Memory B cell (primary cell): ENCODE results near the gene FOXA1.

ENCODE experiments used
- ATAC-seq: fragments of 150-1000 bp; cut with Tn5 transposase; 2 replicates; pipeline ENCODE4 v1.10.0; 2021; ENCODE audit warnings: low read depth, mild to moderate bottlenecking, moderate library complexity
- DNase-seq, 2 donors: peaks; one replicate each; pipeline ENCODE4 v3.0.0; 2022; ENCODE audit warnings: low spot score in 2 of 2
- H3K27ac Mint-ChIP-seq: one replicate; pipeline ENCODE4 v1.8.0; 2022; ENCODE audit warnings: mild to moderate bottlenecking, moderate library complexity, mixed read lengths
- H3K27me3 Mint-ChIP-seq: one replicate; pipeline ENCODE4 v1.8.0; 2022; ENCODE audit warnings: mixed read lengths
- H3K36me3 Mint-ChIP-seq: one replicate; pipeline ENCODE4 v1.8.0; 2022; ENCODE audit warnings: mild to moderate bottlenecking, mixed read lengths
- H3K4me1 Mint-ChIP-seq: one replicate; pipeline ENCODE4 v1.8.0; 2022; ENCODE audit warnings: mixed read lengths
- H3K4me3 Mint-ChIP-seq: one replicate; pipeline ENCODE4 v1.8.0; 2022; ENCODE audit warnings: mild to moderate bottlenecking, moderate library complexity, mixed read lengths
- H3K9me3 Mint-ChIP-seq: one replicate; pipeline ENCODE4 v1.8.0; 2022; ENCODE audit warnings: mixed read lengths

FOXA1 gene

GRCh38 chr14:37594971-37595808, at the start of gene FOXA1, which contains the start of gene TTC6:
Gene FOXA1, minus strand, starts transcription at chr14:37595249. Its CDS starts 277 bp downstream, at chr14:37594972.
Gene TTC6, plus strand, starts transcription at chr14:37595629. Its CDS starts 26,436 bp downstream, at chr14:37622065.
- no peaks in the 10 kb centered on the region for H3K9me3 Mint-ChIP-seq
- H3K4me1 Mint-ChIP-seq = no peaks in the 10 kb centered on the region
- H3K4me3 Mint-ChIP-seq = peak within 1 kb of the TSS; percentile 25
- H3K27me3 Mint-ChIP-seq = peaks cover 20% of the 10 kb centered on the region
- H3K27ac Mint-ChIP-seq = no peak within 1 kb of the TSS
- no peak for ATAC-seq
- peaks cover 2% of the 10 kb centered on the region for H3K36me3 Mint-ChIP-seq
- DNase-seq = no peak

- no peaks in the 10 kb centered on the region for H3K4me1 Mint-ChIP-seq
- no peak for DNase-seq
- no peaks in the 10 kb centered on the region for H3K36me3 Mint-ChIP-seq
- ATAC-seq = no peak
- no peak overlapping the region for H3K4me3 Mint-ChIP-seq
- peaks cover 4% of the 10 kb centered on the region for H3K9me3 Mint-ChIP-seq
- H3K27ac Mint-ChIP-seq = no peak overlapping the region
- H3K27me3 Mint-ChIP-seq = no peaks in the 10 kb centered on the region
Observed at GRCh38 chr14:37643701-37644100, 48.7 kb upstream of the FOXA1 start.

- ATAC-seq (no peak), DNase-seq (no peak)
- H3K9me3 Mint-ChIP-seq = peaks cover 4% of the 10 kb centered on the region
- H3K27ac Mint-ChIP-seq = no peak overlapping the region
- H3K4me3 Mint-ChIP-seq = no peak overlapping the region
- H3K4me1 Mint-ChIP-seq = no peaks in the 10 kb centered on the region
- H3K27me3 Mint-ChIP-seq = no peaks in the 10 kb centered on the region
- no peaks in the 10 kb centered on the region for H3K36me3 Mint-ChIP-seq
Observed at GRCh38 chr14:37642125-37642524, 47.1 kb upstream of the FOXA1 start.

GRCh38 chr14:37641117-37641516, 46.1 kb upstream of the FOXA1 start:
- Mint-ChIP-seq H3K36me3 (no peaks in the 10 kb centered on the region), H3K4me3 (no peak overlapping the region), H3K9me3 (peaks cover 4% of the 10 kb centered on the region), H3K27ac (no peak overlapping the region), H3K4me1 (no peaks in the 10 kb centered on the region), H3K27me3 (no peaks in the 10 kb centered on the region)
- ATAC-seq (no peak), DNase-seq (no peak)

GRCh38 chr14:37638599-37638998, 43.5 kb upstream of the FOXA1 start:
- no peak overlapping the region for H3K27ac Mint-ChIP-seq
- ATAC-seq = no peak
- no peaks in the 10 kb centered on the region for H3K4me1 Mint-ChIP-seq
- no peaks in the 10 kb centered on the region for H3K36me3 Mint-ChIP-seq
- no peaks in the 10 kb centered on the region for H3K27me3 Mint-ChIP-seq
- DNase-seq = no peak
- no peak overlapping the region for H3K4me3 Mint-ChIP-seq
- no peaks in the 10 kb centered on the region for H3K9me3 Mint-ChIP-seq

- ATAC-seq (no peak), DNase-seq (no peak)
- no peak overlapping the region for H3K27ac Mint-ChIP-seq
- no peaks in the 10 kb centered on the region for H3K27me3 Mint-ChIP-seq
- H3K4me1 Mint-ChIP-seq = no peaks in the 10 kb centered on the region
- H3K36me3 Mint-ChIP-seq = no peaks in the 10 kb centered on the region
- no peak overlapping the region for H3K4me3 Mint-ChIP-seq
- H3K9me3 Mint-ChIP-seq = no peaks in the 10 kb centered on the region
Observed at GRCh38 chr14:37637341-37637740, 42.3 kb upstream of the FOXA1 start.

- Mint-ChIP-seq H3K4me3 (no peak overlapping the region), H3K36me3 (no peaks in the 10 kb centered on the region), H3K9me3 (peaks cover 10% of the 10 kb centered on the region), H3K27ac (no peak overlapping the region), H3K27me3 (peaks cover under 1% of the 10 kb centered on the region), H3K4me1 (no peaks in the 10 kb centered on the region)
- no peak for ATAC-seq
- no peak for DNase-seq
Observed at GRCh38 chr14:37625597-37626595, 30.8 kb upstream of the FOXA1 start.

- Mint-ChIP-seq H3K36me3 (no peaks in the 10 kb centered on the region), H3K4me1 (no peaks in the 10 kb centered on the region), H3K27ac (no peak overlapping the region), H3K9me3 (peaks cover 2% of the 10 kb centered on the region), H3K27me3 (peaks cover 1% of the 10 kb centered on the region), H3K4me3 (no peak overlapping the region)
- ATAC-seq (no peak), DNase-seq (no peak)
Observed at GRCh38 chr14:37623971-37624370, 28.9 kb upstream of the FOXA1 start.

GRCh38 chr14:37623426-37623951, 28.4 kb upstream of the FOXA1 start:
- Mint-ChIP-seq H3K36me3 (no peaks in the 10 kb centered on the region), H3K27ac (no peak overlapping the region), H3K9me3 (peaks cover 2% of the 10 kb centered on the region), H3K4me3 (no peak overlapping the region), H3K27me3 (peaks cover 1% of the 10 kb centered on the region), H3K4me1 (no peaks in the 10 kb centered on the region)
- ATAC-seq (no peak), DNase-seq (no peak)

- Mint-ChIP-seq H3K27ac (no peak overlapping the region), H3K4me3 (no peak overlapping the region), H3K9me3 (peaks cover 2% of the 10 kb centered on the region), H3K27me3 (peaks cover 1% of the 10 kb centered on the region), H3K4me1 (no peaks in the 10 kb centered on the region), H3K36me3 (no peaks in the 10 kb centered on the region)
- no peak for DNase-seq
- ATAC-seq = no peak
Observed at GRCh38 chr14:37622231-37622923, 27.3 kb upstream of the FOXA1 start.

- Mint-ChIP-seq H3K4me3 (no peak overlapping the region), H3K27me3 (peaks cover 1% of the 10 kb centered on the region), H3K36me3 (no peaks in the 10 kb centered on the region), H3K4me1 (no peaks in the 10 kb centered on the region), H3K27ac (no peak overlapping the region), H3K9me3 (peaks cover 5% of the 10 kb centered on the region)
- ATAC-seq = no peak
- no peak for DNase-seq
Observed at GRCh38 chr14:37620856-37621255, 25.8 kb upstream of the FOXA1 start.

- H3K36me3 Mint-ChIP-seq = no peaks in the 10 kb centered on the region
- peaks cover 7% of the 10 kb centered on the region for H3K9me3 Mint-ChIP-seq
- no peak overlapping the region for H3K4me3 Mint-ChIP-seq
- no peak overlapping the region for H3K27ac Mint-ChIP-seq
- no peak for ATAC-seq
- no peaks in the 10 kb centered on the region for H3K4me1 Mint-ChIP-seq
- peaks cover 1% of the 10 kb centered on the region for H3K27me3 Mint-ChIP-seq
- DNase-seq = no peak
Observed at GRCh38 chr14:37618498-37619028, 23.5 kb upstream of the FOXA1 start.

GRCh38 chr14:37617864-37618365, 22.9 kb upstream of the FOXA1 start:
- peaks cover 1% of the 10 kb centered on the region for H3K27me3 Mint-ChIP-seq
- H3K9me3 Mint-ChIP-seq = peaks cover 7% of the 10 kb centered on the region
- no peak for ATAC-seq
- no peak overlapping the region for H3K4me3 Mint-ChIP-seq
- H3K36me3 Mint-ChIP-seq = no peaks in the 10 kb centered on the region
- H3K4me1 Mint-ChIP-seq = no peaks in the 10 kb centered on the region
- no peak for DNase-seq
- no peak overlapping the region for H3K27ac Mint-ChIP-seq
